A673 (cell line): Measurements from ENCODE around the gene C11orf68. TPM values are rescaled to one million over a fixed set of nuclear protein-coding genes. Genes with fewer than 3 reads are reported as not detected.

Experiments
- BruUV-seq: library from RNA; stranded (reverse); fragments of 400-500 nt; replicated peaks from 2 replicates; lab custom pipeline; 2021; lab: Mats Ljungman, UMichigan
- CTCF ChIA-PET: fragments of 300-600 bp; sonication (Branson Sonifier 250); formaldehyde crosslinking; loops from one replicate; lab custom pipeline; 2022; ENCODE audit warnings: antibody characterized with exemption; lab: Charles Lee
- POLR2A ChIA-PET: fragments of 300-600 bp; sonication (Branson Sonifier 250); formaldehyde crosslinking; loops from one replicate; lab custom pipeline; 2022; ENCODE audit warnings: antibody characterized with exemption; ENCODE audit not compliant: low non-redundant PET; lab: Charles Lee
- DNase-seq: peaks from one replicate; pipeline ENCODE4 v3.0.0-alpha.2; 2015; ENCODE audit warnings: low spot score
- H3K27ac ChIP-seq: fragments of 200-600 bp; sonication (generic); 2 replicates; pipeline ENCODE4 v1.5.1; 2016; ENCODE audit warnings: mixed run types, low read depth, mild to moderate bottlenecking, mixed read lengths, antibody characterized with exemption, low read length; ENCODE audit not compliant: poor library complexity, severe bottlenecking
- H3K27me3 ChIP-seq: fragments of 200-600 bp; sonication (generic); replicated peaks from 2 replicates; pipeline ENCODE4 v1.6.1; 2017; ENCODE audit warnings: mixed run types, low read depth, mild to moderate bottlenecking, mixed read lengths, antibody characterized with exemption, low read length; ENCODE audit not compliant: insufficient read depth, poor library complexity
- H3K36me3 ChIP-seq: fragments of 200-600 bp; sonication (generic); 2 replicates; pipeline ENCODE4 v1.6.1; 2016; ENCODE audit warnings: mixed run types, mild to moderate bottlenecking, mixed read lengths, antibody characterized with exemption, low read length; ENCODE audit not compliant: insufficient read depth, poor library complexity, severe bottlenecking
- H3K4me1 ChIP-seq: fragments of 200-600 bp; sonication (generic); 2 replicates; pipeline ENCODE4 v1.6.1; 2017; ENCODE audit warnings: mixed run types, mild to moderate bottlenecking, mixed read lengths, antibody characterized with exemption, low read length; ENCODE audit not compliant: insufficient read depth, poor library complexity, severe bottlenecking
- H3K4me3 ChIP-seq: fragments of 200-600 bp; sonication (generic); 2 replicates; pipeline ENCODE4 v1.5.1; 2016; ENCODE audit warnings: low read depth, mixed run types, mild to moderate bottlenecking, mixed read lengths, low read length; ENCODE audit not compliant: poor library complexity, severe bottlenecking
- H3K9me3 ChIP-seq: fragments of 200-600 bp; sonication (generic); 2 replicates; pipeline ENCODE4 v1.6.1; 2016; ENCODE audit warnings: mixed run types, low read depth, mild to moderate bottlenecking, mixed read lengths, antibody characterized with exemption, low read length; ENCODE audit not compliant: poor library complexity, severe bottlenecking
- CTCF ChIP-seq: fragments of 300-800, 200-600 bp; sonication (generic); conservative IDR thresholded peaks from 2 replicates; pipeline ENCODE4 v1.5.1; 2017; ENCODE audit warnings: low read depth, mild to moderate bottlenecking, antibody characterized with exemption, low read length, moderate library complexity, mixed read lengths
- EZH2 ChIP-seq: fragments of 200-600 bp; sonication (generic); IDR thresholded peaks from 2 replicates; pipeline ENCODE4 v1.6.1; 2017; ENCODE audit warnings: borderline replicate concordance, low read depth, mild to moderate bottlenecking, mixed read lengths, antibody characterized with exemption, low read length; ENCODE audit not compliant: poor library complexity, severe bottlenecking
- intact Hi-C: fragments of 100-400 bp; cut with micrococcal nuclease; formaldehyde crosslinking; loops from one replicate; pipeline ENCODE4 v1.10.0; 2022; ENCODE audit not compliant: unreplicated experiment
- total RNA-seq: library from RNA; stranded (reverse); gene quantifications from 2 replicates; pipeline ENCODE4 v1.2.3, GENCODE V29; 2021

Gene C11orf68
- total RNA-seq, 1 experiment from 2014 or later: 22.4 TPM

GRCh38 chr11:65941720-65942310, 23.0 kb upstream of the C11orf68 start:
- CTCF ChIA-PET: no interaction called here
- POLR2A ChIA-PET: no interaction called here
- H3K27me3 ChIP-seq: no peaks in the 10 kb centered on the region
- no peak overlapping the region for H3K27ac ChIP-seq
- H3K4me1 ChIP-seq: no peaks in the 10 kb centered on the region
- TF ChIP-seq EZH2: no peak
- TF ChIP-seq CTCF: no peak
- H3K36me3 ChIP-seq: no peaks in the 10 kb centered on the region
- no peaks in the 10 kb centered on the region for H3K9me3 ChIP-seq
- intact Hi-C loops: no loop called here
- no peak for DNase-seq
- no TSS peak for BruUV-seq
- no peak overlapping the region for H3K4me3 ChIP-seq

GRCh38 chr11:65937766-65938165, 18.9 kb upstream of the C11orf68 start:
- BruUV-seq: no TSS peak
- intact Hi-C loops: no loop called here
- ChIA-PET POLR2A (interaction anchor here (0.6 kb wide), 1 partner anchor 428 kb away, joined by 3 read pairs; no protein-coding TSS in a partner anchor), CTCF (no interaction called here)
- H3K9me3 ChIP-seq: no peaks in the 10 kb centered on the region
- TF ChIP-seq CTCF: no peak
- TF ChIP-seq EZH2: no peak
- H3K27ac ChIP-seq: no peak overlapping the region
- H3K4me3 ChIP-seq: no peak overlapping the region
- no peak for DNase-seq
- H3K27me3 ChIP-seq: no peaks in the 10 kb centered on the region
- H3K36me3 ChIP-seq: no peaks in the 10 kb centered on the region
- no peaks in the 10 kb centered on the region for H3K4me1 ChIP-seq

GRCh38 chr11:65934014-65934413, 15.2 kb upstream of the C11orf68 start:
- intact Hi-C loops: no loop called here
- no peaks in the 10 kb centered on the region for H3K4me1 ChIP-seq
- H3K36me3 ChIP-seq: no peaks in the 10 kb centered on the region
- no peak for DNase-seq
- no peaks in the 10 kb centered on the region for H3K9me3 ChIP-seq
- no peak overlapping the region for H3K27ac ChIP-seq
- no peak overlapping the region for H3K4me3 ChIP-seq
- CTCF ChIA-PET: no interaction called here
- BruUV-seq: no TSS peak
- no peaks in the 10 kb centered on the region for H3K27me3 ChIP-seq
- no peak for TF ChIP-seq EZH2
- TF ChIP-seq CTCF: no peak
- POLR2A ChIA-PET: interaction anchor here (0.7 kb wide), 1 partner anchor 217 kb away, joined by 5 read pairs; no protein-coding TSS in a partner anchor
